Body of pancreas (tissue), 4 donors: ENCODE measurements around the gene SMIM36. TPM values are rescaled to one million over a fixed set of nuclear protein-coding genes. Genes with fewer than 3 reads are reported as not detected.
"Not testable (repeated sequence)": the region's sequence is repeated elsewhere in the genome, so short reads cannot be mapped to it uniquely, and the experiment has no call there.

Experiments used
- ATAC-seq: fragments of 150-250 bp; one replicate; pipeline ENCODE4 v1.9.1; 2016
- DNase-seq, 4 donors: peaks; one replicate each; pipeline ENCODE4 v3.0.0-alpha.2; 2019
- H3K27ac ChIP-seq, 4 donors: fragments of 200-600 bp; sonication (generic); 1 replicate in 3 of 4; 2 replicates in 1 of 4; pipeline versions ENCODE4 v1.5.1 to v1.6.1; 2016 to 2019; ENCODE audit warnings: mild to moderate bottlenecking in 1 of 4, mixed read lengths in 1 of 4, moderate library complexity in 1 of 4
- H3K27me3 ChIP-seq, 2 donors: fragments of 200-600 bp; sonication (generic); one replicate each; pipeline ENCODE4 v1.6.0; 2016; ENCODE audit warnings: mild to moderate bottlenecking in 1 of 2
- H3K36me3 ChIP-seq, 2 donors: fragments of 200-600 bp; sonication (generic); replicated peaks in 1 of 2; 2 replicates each; pipeline ENCODE4 v1.5.1; 2016; ENCODE audit warnings: low read depth in 2 of 2; ENCODE audit not compliant: insufficient read depth in 1 of 2
- H3K4me1 ChIP-seq: fragments of 200-600 bp; sonication (generic); one replicate; pipeline ENCODE4 v1.6.0; 2016
- H3K4me3 ChIP-seq, 2 donors: fragments of 200-600 bp; sonication (generic); 1 replicate in 1 of 2; 2 replicates in 1 of 2; pipeline ENCODE4 v1.5.1; 2016 to 2019
- H3K9me3 ChIP-seq, 3 donors: fragments of 200-600 bp; sonication (generic); 1 replicate in 2 of 3; 2 replicates in 1 of 3; pipeline ENCODE4 v1.5.1; 2016
- CTCF ChIP-seq, 7 experiments: fragments of 450-650 bp in 4 of 7; fragments of 200-600 bp in 3 of 7; sonication (generic) in 3 of 7; IDR thresholded peaks; one replicate each; pipeline ENCODE4 v1.5.1; 2016 to 2019; ENCODE audit warnings: antibody characterized with exemption in 7 of 7
- POLR2A ChIP-seq, 3 donors: fragments of 450-650 bp; IDR thresholded peaks; one replicate each; pipeline ENCODE4 v1.6.1; 2016; ENCODE audit warnings: antibody characterized with exemption in 3 of 3, mild to moderate bottlenecking in 2 of 3
- WGBS, 2 donors: methylation state at CpG; one replicate each; pipeline ENCODE4 v1.1.5; 2017; 5-methylcytosine and 5-hydroxymethylcytosine counted together
- intact Hi-C: fragments of 100-400 bp; cut with DNase I; formaldehyde crosslinking; loops from one replicate; pipeline ENCODE4 v1.15.1; 2023
- total RNA-seq, 2 donors: library from RNA; depleted of rRNA; stranded (reverse); fragments of >200 nt; gene quantifications; one replicate each; pipeline ENCODE4 v1.1.0, GENCODE V29; 2016

The SMIM36 gene
- total RNA-seq, 2 donors from 2014 or later = not detected

- no peak overlapping the region for H3K4me3 ChIP-seq
- TF ChIP-seq POLR2A (IDR thresholded peaks at IDR 0.05) = no peak
- no peak for TF ChIP-seq CTCF (IDR thresholded peaks at IDR 0.05)
- intact Hi-C loops = no loop called here
- no peaks in the 10 kb centered on the region for H3K36me3 ChIP-seq
- DNase-seq = peak in 3 of 4 donors; percentile 23 to 48 (median 30)
- WGBS, 2 donors = 53 to 59% methylated on average over 7 of the region's 7 CpGs
- H3K4me1 ChIP-seq = peaks cover 25% of the 10 kb centered on the region
- H3K27me3 ChIP-seq = no peaks in the 10 kb centered on the region
- ATAC-seq = peak; percentile 61
- no peaks in the 10 kb centered on the region for H3K9me3 ChIP-seq
- H3K27ac ChIP-seq = peak overlapping the region in 3 of 4 donors; percentile 54 to 77 (median 64)
These were observed 77.4 kb downstream of the SMIM36 start for GRCh38 chr17:55433629-55434422.

- intact Hi-C loops = no loop called here
- WGBS, 2 donors = 14 to 19% methylated on average over 7 of the region's 7 CpGs
- Histone ChIP-seq H3K4me1 (peaks cover 25% of the 10 kb centered on the region), H3K27me3 (no peaks in the 10 kb centered on the region), H3K9me3 (no peaks in the 10 kb centered on the region), H3K36me3 (no peaks in the 10 kb centered on the region), H3K27ac (peak overlapping the region in 3 of 4 donors; percentile 54 to 77 (median 64)), H3K4me3 (no peak overlapping the region)
- TF ChIP-seq CTCF (IDR thresholded peaks at IDR 0.05) (no peak), POLR2A (IDR thresholded peaks at IDR 0.05) (no peak)
- ATAC-seq = peak; percentile 85
- peak in 3 of 4 donors; percentile 12 to 48 (median 32) for DNase-seq
These were observed 78.1 kb downstream of the SMIM36 start for GRCh38 chr17:55433029-55433628.

- intact Hi-C loops = no loop called here
- H3K4me1 ChIP-seq = peaks cover 25% of the 10 kb centered on the region
- H3K36me3 ChIP-seq = no peaks in the 10 kb centered on the region
- H3K27me3 ChIP-seq = no peaks in the 10 kb centered on the region
- no peak overlapping the region for H3K4me3 ChIP-seq
- peak overlapping the region in 3 of 4 donors; percentile 3 to 77 (median 64) for H3K27ac ChIP-seq
- no peak for DNase-seq
- no peak for ATAC-seq
- no peaks in the 10 kb centered on the region for H3K9me3 ChIP-seq
- TF ChIP-seq POLR2A (IDR thresholded peaks at IDR 0.05) (no peak), CTCF (IDR thresholded peaks at IDR 0.05) (no peak)
- WGBS, 2 donors = 71 to 74% methylated on average over 4 of the region's 4 CpGs
These were observed 78.8 kb downstream of the SMIM36 start for GRCh38 chr17:55432358-55433028.

GRCh38 chr17:55431914-55432313 is 79.3 kb downstream of the SMIM36 start:
- Histone ChIP-seq H3K4me1 (peaks cover 25% of the 10 kb centered on the region), H3K27ac (peak overlapping the region in 1 of 4 donors; percentile 77)
- H3K4me3 ChIP-seq, DNase-seq, ATAC-seq, H3K36me3 ChIP-seq, H3K27me3 ChIP-seq, H3K9me3 ChIP-seq, intact Hi-C loops: not testable (repeated sequence)
- no CpG with 5 or more reads among the region's 1 CpG for WGBS, 2 donors
